ENCODE data around the gene IGSF9. TPM values are rescaled to one million over a fixed set of nuclear protein-coding genes. Genes with fewer than 3 reads are reported as not detected.

Gene IGSF9
- total RNA-seq, 1 donor from 2014 or later = 2.1 TPM

DNA sequence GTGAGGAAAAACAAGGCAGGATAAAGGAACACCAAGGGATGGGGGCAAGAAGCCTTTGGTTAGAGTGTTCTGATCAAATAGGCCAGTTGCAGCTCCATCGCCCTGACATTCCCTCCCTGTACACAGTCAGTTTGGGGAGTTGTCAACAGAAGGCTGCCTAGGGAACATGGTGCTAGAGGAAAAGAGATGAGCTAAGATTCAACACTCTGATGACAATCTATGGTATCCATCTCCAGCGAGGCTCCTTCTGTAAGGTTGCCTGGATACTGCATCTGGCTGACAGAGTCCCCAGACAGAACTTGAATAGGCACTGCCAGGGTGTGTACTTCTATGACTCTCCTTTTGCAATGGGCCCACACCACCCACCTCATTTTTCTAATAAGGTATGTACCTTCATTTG lies 19.9 kb upstream of the IGSF9 start:
- Mint-ChIP-seq H3K27me3 (ENCODE audit: low read depth, unreplicated experiment) (peaks cover 10% of the 10 kb centered on the region), H3K36me3 (ENCODE audit: low read depth, unreplicated experiment) (no peaks in the 10 kb centered on the region), H3K4me1 (ENCODE audit: low read depth, unreplicated experiment) (no peaks in the 10 kb centered on the region), H3K4me3 (ENCODE audit: unreplicated experiment) (no peak overlapping the region), H3K9me3 (ENCODE audit: unreplicated experiment) (peaks cover 4% of the 10 kb centered on the region), H3K27ac (ENCODE audit: unreplicated experiment) (no peak overlapping the region)
- H3K9ac ChIP-seq (ENCODE audit: low read length) = no peak overlapping the region
- TF ChIP-seq, protein P1, sequence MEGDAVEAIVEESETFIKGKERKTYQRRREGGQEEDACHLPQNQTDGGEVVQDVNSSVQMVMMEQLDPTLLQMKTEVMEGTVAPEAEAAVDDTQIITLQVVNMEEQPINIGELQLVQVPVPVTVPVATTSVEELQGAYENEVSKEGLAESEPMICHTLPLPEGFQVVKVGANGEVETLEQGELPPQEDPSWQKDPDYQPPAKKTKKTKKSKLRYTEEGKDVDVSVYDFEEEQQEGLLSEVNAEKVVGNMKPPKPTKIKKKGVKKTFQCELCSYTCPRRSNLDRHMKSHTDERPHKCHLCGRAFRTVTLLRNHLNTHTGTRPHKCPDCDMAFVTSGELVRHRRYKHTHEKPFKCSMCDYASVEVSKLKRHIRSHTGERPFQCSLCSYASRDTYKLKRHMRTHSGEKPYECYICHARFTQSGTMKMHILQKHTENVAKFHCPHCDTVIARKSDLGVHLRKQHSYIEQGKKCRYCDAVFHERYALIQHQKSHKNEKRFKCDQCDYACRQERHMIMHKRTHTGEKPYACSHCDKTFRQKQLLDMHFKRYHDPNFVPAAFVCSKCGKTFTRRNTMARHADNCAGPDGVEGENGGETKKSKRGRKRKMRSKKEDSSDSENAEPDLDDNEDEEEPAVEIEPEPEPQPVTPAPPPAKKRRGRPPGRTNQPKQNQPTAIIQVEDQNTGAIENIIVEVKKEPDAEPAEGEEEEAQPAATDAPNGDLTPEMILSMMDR (IDR thresholded peaks at IDR 0.05; ENCODE audit: insufficient read depth, low read depth, low read length) = no peak
- no peak for TF ChIP-seq EZH2 (IDR thresholded peaks at IDR 0.05; ENCODE audit: insufficient read depth, low read length)
- H3K4me1 ChIP-seq (ENCODE audit: insufficient read depth, low read length) = no peaks in the 10 kb centered on the region
- no peak overlapping the region for H2AFZ ChIP-seq (ENCODE audit: low read depth, low read length)
- H3K4me2 ChIP-seq (ENCODE audit: low read length) = no peak overlapping the region
- H4K20me1 ChIP-seq (ENCODE audit: insufficient read depth, low read length) = no peaks in the 10 kb centered on the region
- no peak overlapping the region for H3K4me3 ChIP-seq (ENCODE audit: insufficient read depth, low read depth, low read length)
- FAIRE-seq (no peak), DNase-seq (ENCODE audit: low read depth) (no peak)
- H3K79me2 ChIP-seq (ENCODE audit: insufficient read depth, low read length) = no peaks in the 10 kb centered on the region
- H3K9me3 ChIP-seq (ENCODE audit: insufficient read depth, low read depth, low read length) = no peaks in the 10 kb centered on the region
- H3K27ac ChIP-seq (ENCODE audit: low read depth, low read length) = no peak overlapping the region
- peaks cover 8% of the 10 kb centered on the region for H3K27me3 ChIP-seq (ENCODE audit: insufficient read depth, low read length)
- no peaks in the 10 kb centered on the region for H3K36me3 ChIP-seq (ENCODE audit: insufficient read depth, low read length)

DNA sequence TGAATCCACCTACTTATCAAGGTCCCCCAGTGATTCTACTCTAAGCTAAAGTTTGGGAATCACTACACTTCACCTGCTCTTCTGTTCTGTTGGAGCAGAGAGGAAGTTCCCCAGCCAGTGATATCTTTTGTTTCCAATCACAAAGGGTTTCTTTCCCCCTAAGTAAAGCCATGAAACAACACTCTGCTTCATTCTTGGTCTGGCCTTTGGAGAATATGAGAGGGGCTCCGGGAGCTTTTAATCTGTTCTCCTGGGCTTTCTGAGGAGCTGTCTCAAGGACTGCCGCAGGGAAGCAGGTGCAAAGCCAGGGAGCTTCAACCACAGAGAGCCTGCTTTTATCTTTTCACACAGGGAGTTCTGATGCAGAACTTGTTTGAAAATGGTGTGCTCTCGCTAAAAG lies 18.7 kb upstream of the IGSF9 start:
- H3K4me1 ChIP-seq (ENCODE audit: insufficient read depth, low read length) = no peaks in the 10 kb centered on the region
- no peak overlapping the region for H3K27ac ChIP-seq (ENCODE audit: low read depth, low read length)
- H3K36me3 Mint-ChIP-seq (ENCODE audit: low read depth, unreplicated experiment) = no peaks in the 10 kb centered on the region
- TF ChIP-seq, protein P1 (IDR thresholded peaks at IDR 0.05; ENCODE audit: insufficient read depth, low read depth, low read length) = no peak
- no peak for TF ChIP-seq EZH2 (IDR thresholded peaks at IDR 0.05; ENCODE audit: insufficient read depth, low read length)
- H4K20me1 ChIP-seq (ENCODE audit: insufficient read depth, low read length) = no peaks in the 10 kb centered on the region
- DNase-seq (ENCODE audit: low read depth) = no peak
- no peak overlapping the region for H3K4me2 ChIP-seq (ENCODE audit: low read length)
- FAIRE-seq = no peak
- peaks cover 4% of the 10 kb centered on the region for H3K9me3 Mint-ChIP-seq (ENCODE audit: unreplicated experiment)
- peaks cover 6% of the 10 kb centered on the region for H3K27me3 ChIP-seq (ENCODE audit: insufficient read depth, low read length)
- H3K36me3 ChIP-seq (ENCODE audit: insufficient read depth, low read length) = no peaks in the 10 kb centered on the region
- H3K9ac ChIP-seq (ENCODE audit: low read length) = no peak overlapping the region
- no peak overlapping the region for H3K4me3 ChIP-seq (ENCODE audit: insufficient read depth, low read depth, low read length)
- H3K27ac Mint-ChIP-seq (ENCODE audit: unreplicated experiment) = no peak overlapping the region
- no peak overlapping the region for H2AFZ ChIP-seq (ENCODE audit: low read depth, low read length)
- peaks cover 6% of the 10 kb centered on the region for H3K4me1 Mint-ChIP-seq (ENCODE audit: low read depth, unreplicated experiment)
- H3K79me2 ChIP-seq (ENCODE audit: insufficient read depth, low read length) = no peaks in the 10 kb centered on the region
- H3K4me3 Mint-ChIP-seq (ENCODE audit: unreplicated experiment) = no peak overlapping the region
- no peaks in the 10 kb centered on the region for H3K9me3 ChIP-seq (ENCODE audit: insufficient read depth, low read depth, low read length)
- peaks cover 10% of the 10 kb centered on the region for H3K27me3 Mint-ChIP-seq (ENCODE audit: low read depth, unreplicated experiment)

DNA sequence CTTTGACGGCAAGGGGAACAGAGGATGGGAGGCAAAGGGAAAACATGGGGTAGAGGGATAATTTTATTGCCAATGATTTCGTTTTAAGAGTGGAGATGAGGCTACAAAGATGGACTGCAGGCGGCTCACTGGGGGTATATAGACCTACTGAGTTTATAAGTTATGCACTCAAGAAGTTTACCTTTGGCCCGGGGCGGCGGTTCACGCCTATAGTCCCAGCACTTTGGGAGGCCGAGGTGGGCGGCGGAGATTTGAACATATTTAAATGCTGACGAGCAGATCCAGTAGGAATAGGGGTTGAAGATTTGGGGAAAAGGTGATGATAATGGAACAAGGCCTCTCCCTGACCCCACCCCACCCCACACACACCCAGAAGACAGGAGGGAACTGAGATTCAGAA lies 16.8 kb upstream of the IGSF9 start:
- Mint-ChIP-seq H3K4me1 (ENCODE audit: low read depth, unreplicated experiment) (peaks cover 6% of the 10 kb centered on the region), H3K27me3 (ENCODE audit: low read depth, unreplicated experiment) (peaks cover 10% of the 10 kb centered on the region), H3K4me3 (ENCODE audit: unreplicated experiment) (peak overlapping the region; percentile 16), H3K27ac (ENCODE audit: unreplicated experiment) (no peak overlapping the region), H3K36me3 (ENCODE audit: low read depth, unreplicated experiment) (no peaks in the 10 kb centered on the region), H3K9me3 (ENCODE audit: unreplicated experiment) (peaks cover 4% of the 10 kb centered on the region)
- no peaks in the 10 kb centered on the region for H4K20me1 ChIP-seq (ENCODE audit: insufficient read depth, low read length)
- no peak for DNase-seq (ENCODE audit: low read depth)
- H3K79me2 ChIP-seq (ENCODE audit: insufficient read depth, low read length) = no peaks in the 10 kb centered on the region
- no peak overlapping the region for H3K4me2 ChIP-seq (ENCODE audit: low read length)
- no peaks in the 10 kb centered on the region for H3K4me1 ChIP-seq (ENCODE audit: insufficient read depth, low read length)
- no peaks in the 10 kb centered on the region for H3K9me3 ChIP-seq (ENCODE audit: insufficient read depth, low read depth, low read length)
- no peak overlapping the region for H3K4me3 ChIP-seq (ENCODE audit: insufficient read depth, low read depth, low read length)
- H2AFZ ChIP-seq (ENCODE audit: low read depth, low read length) = no peak overlapping the region
- H3K27ac ChIP-seq (ENCODE audit: low read depth, low read length) = no peak overlapping the region
- peaks cover 5% of the 10 kb centered on the region for H3K27me3 ChIP-seq (ENCODE audit: insufficient read depth, low read length)
- no peaks in the 10 kb centered on the region for H3K36me3 ChIP-seq (ENCODE audit: insufficient read depth, low read length)
- H3K9ac ChIP-seq (ENCODE audit: low read length) = no peak overlapping the region
- TF ChIP-seq EZH2 (IDR thresholded peaks at IDR 0.05; ENCODE audit: insufficient read depth, low read length) = no peak
- TF ChIP-seq, protein P1 (IDR thresholded peaks at IDR 0.05; ENCODE audit: insufficient read depth, low read depth, low read length) = no peak
- FAIRE-seq = no peak
